H1 (cell line): Measurements from ENCODE around the gene PHACTR1. TPM values are rescaled to one million over a fixed set of nuclear protein-coding genes. Genes with fewer than 3 reads are reported as not detected.

Source experiments
- CTCF ChIA-PET: fragments of 300-600 bp; sonication (Branson Sonifier 250); formaldehyde crosslinking; loops from one replicate; lab custom pipeline; 2021; ENCODE audit not compliant: partially characterized antibody; lab: Charles Lee
- POLR2A ChIA-PET: fragments of 300-600 bp; sonication (Branson Sonifier 250); formaldehyde crosslinking; loops from one replicate; lab custom pipeline; 2021; ENCODE audit warnings: inconsistent platforms; ENCODE audit not compliant: partially characterized antibody; lab: Charles Lee
- DNase-seq, 2 experiments: peaks; one replicate each; pipeline versions ENCODE4 v3.0.0 to v3.0.0-alpha.2; 2010 to 2022; ENCODE audit warnings: low spot score in 2 of 2, low read depth in 1 of 2, mixed read lengths in 1 of 2
- FAIRE-seq: peaks from 2 replicates; lab custom pipeline; 2011; peaks lifted over from hg19 to GRCh38; lab: Jason Lieb, UNC
- H2AFZ ChIP-seq: 2 replicates; pipeline ENCODE4 v1.8.1; 2012; ENCODE audit warnings: low read length, inconsistent platforms
- H2AK5ac ChIP-seq: 2 replicates; pipeline ENCODE4 v1.6.1; 2013; ENCODE audit warnings: low read depth, low read length
- H2BK120ac ChIP-seq: replicated peaks from 2 replicates; pipeline ENCODE3; 2013; ENCODE audit warnings: low read depth, low read length, inconsistent platforms
- H2BK12ac ChIP-seq: 2 replicates; pipeline ENCODE4 v1.6.1; 2013; ENCODE audit warnings: low read depth, low read length
- H2BK15ac ChIP-seq: 2 replicates; pipeline ENCODE4 v1.6.1; 2013; ENCODE audit warnings: low read length
- H2BK20ac ChIP-seq: 2 replicates; pipeline ENCODE4 v1.6.1; 2013; ENCODE audit warnings: low read length
- H2BK5ac ChIP-seq: 2 replicates; pipeline ENCODE4 v1.6.1; 2013; ENCODE audit warnings: low read depth, low read length
- H3K14ac ChIP-seq: 2 replicates; pipeline ENCODE4 v1.6.1; 2013; ENCODE audit warnings: inconsistent platforms; ENCODE audit not compliant: insufficient read length
- H3K18ac ChIP-seq: 2 replicates; pipeline ENCODE4 v1.6.1; 2013; ENCODE audit warnings: low read length; ENCODE audit errors: extremely low read depth
- H3K23ac ChIP-seq: 2 replicates; pipeline ENCODE4 v1.6.1; 2013; ENCODE audit warnings: inconsistent platforms; ENCODE audit not compliant: insufficient read length
- H3K23me2 ChIP-seq: 2 replicates; pipeline ENCODE4 v1.6.1; 2013; ENCODE audit warnings: low read depth, low read length
- H3K27ac ChIP-seq: 2 replicates; pipeline ENCODE4 v1.6.1; 2011; ENCODE audit warnings: low read depth, low read length, inconsistent platforms
- H3K27me3 ChIP-seq, 4 experiments: replicated peaks in 1 of 4; 1 replicate in 1 of 4; 2 replicates in 3 of 4; pipeline versions ENCODE4 v1.6.1 to v1.8.1; 2011 to 2013; ENCODE audit warnings: low read length in 3 of 4, mild to moderate bottlenecking in 3 of 4, inconsistent platforms in 2 of 4, mixed read lengths in 2 of 4, moderate library complexity in 1 of 4; ENCODE audit not compliant: control insufficient read depth in 3 of 4, insufficient read depth in 3 of 4; ENCODE audit errors: extremely low read depth in 1 of 4
- H3K36me3 ChIP-seq, 4 experiments: 2 replicates each; pipeline versions ENCODE4 v1.6.1 to v1.8.1; 2011 to 2013; ENCODE audit warnings: mild to moderate bottlenecking in 4 of 4, low read length in 3 of 4, moderate library complexity in 2 of 4, control low read depth in 1 of 4, inconsistent platforms in 1 of 4; ENCODE audit not compliant: insufficient read depth in 4 of 4, control insufficient read depth in 2 of 4
- H3K4ac ChIP-seq: replicated peaks from 2 replicates; pipeline ENCODE3; 2013; ENCODE audit warnings: low read length, low read depth, mixed read lengths, inconsistent platforms; ENCODE audit not compliant: insufficient read length
- H3K4me1 ChIP-seq, 4 experiments: replicated peaks in 1 of 4; 1 replicate in 1 of 4; 2 replicates in 3 of 4; pipeline versions ENCODE4 v1.6.1 to v1.8.1; 2011 to 2013; ENCODE audit warnings: low read length in 3 of 4, inconsistent platforms in 2 of 4, mixed read lengths in 1 of 4; ENCODE audit not compliant: insufficient read depth in 4 of 4, control insufficient read depth in 3 of 4
- H3K4me2 ChIP-seq, 2 experiments: 2 replicates each; pipeline versions ENCODE4 v1.6.1 to v1.8.1; 2011 to 2013; ENCODE audit warnings: low read depth in 2 of 2, low read length in 2 of 2, control low read depth in 1 of 2, inconsistent platforms in 1 of 2, mild to moderate bottlenecking in 1 of 2; ENCODE audit not compliant: insufficient read depth in 1 of 2
- H3K4me3 ChIP-seq, 4 experiments: fragments of 200-600, 300-600 bp in 1 of 4; sonication (generic), shearing (Covaris generic), sonication (Bioruptor Twin) in 1 of 4; 2 replicates each; pipeline versions ENCODE4 v1.5.1 to v1.8.1; 2011 to 2016; ENCODE audit warnings: low read length in 4 of 4, low read depth in 3 of 4, control low read depth in 2 of 4, inconsistent platforms in 2 of 4, mild to moderate bottlenecking in 2 of 4, mixed read lengths in 1 of 4, moderate library complexity in 1 of 4; ENCODE audit not compliant: insufficient read depth in 2 of 4; ENCODE audit errors: extremely low read depth in 1 of 4
- H3K56ac ChIP-seq: replicated peaks from 2 replicates; pipeline ENCODE3; 2013; ENCODE audit warnings: low read depth, mild to moderate bottlenecking, mixed read lengths, low read length, inconsistent platforms; ENCODE audit not compliant: insufficient read length
- H3K79me1 ChIP-seq: 2 replicates; pipeline ENCODE4 v1.6.1; 2013; ENCODE audit warnings: low read depth, low read length, control low read depth
- H3K79me2 ChIP-seq, 2 experiments: 2 replicates each; pipeline versions ENCODE4 v1.6.1 to v1.8.1; 2012 to 2013; ENCODE audit warnings: low read length in 2 of 2, mild to moderate bottlenecking in 2 of 2, inconsistent platforms in 1 of 2; ENCODE audit not compliant: insufficient read depth in 2 of 2, control insufficient read depth in 1 of 2
- H3K9ac ChIP-seq, 4 experiments: replicated peaks in 1 of 4; 1 replicate in 1 of 4; 2 replicates in 3 of 4; pipeline versions ENCODE4 v1.6.1 to v1.8.1; 2011 to 2013; ENCODE audit warnings: low read depth in 3 of 4, low read length in 3 of 4, control low read depth in 2 of 4, mild to moderate bottlenecking in 2 of 4, moderate library complexity in 2 of 4, inconsistent platforms in 1 of 4; ENCODE audit errors: extremely low read depth in 1 of 4
- H3K9me3 ChIP-seq, 2 experiments: 2 replicates each; pipeline versions ENCODE4 v1.6.1 to v1.8.1; 2012 to 2013; ENCODE audit warnings: mild to moderate bottlenecking in 2 of 2, moderate library complexity in 2 of 2, control low read depth in 1 of 2, inconsistent platforms in 1 of 2, low read depth in 1 of 2, low read length in 1 of 2, mixed read lengths in 1 of 2; ENCODE audit not compliant: insufficient read depth in 2 of 2
- H4K20me1 ChIP-seq, 2 experiments: replicated peaks in 1 of 2; 2 replicates each; pipeline versions ENCODE3 to v1.8.1; 2011 to 2013; ENCODE audit warnings: inconsistent platforms in 2 of 2, low read length in 2 of 2, mild to moderate bottlenecking in 1 of 2; ENCODE audit not compliant: insufficient read depth in 2 of 2, control insufficient read depth in 1 of 2
- H4K5ac ChIP-seq: 2 replicates; pipeline ENCODE4 v1.6.1; 2013; ENCODE audit warnings: low read length, low read depth, mixed read lengths, inconsistent platforms; ENCODE audit not compliant: insufficient read length
- H4K8ac ChIP-seq: 2 replicates; pipeline ENCODE4 v1.8.0; 2013; ENCODE audit warnings: mild to moderate bottlenecking, moderate library complexity, low read length, inconsistent platforms; ENCODE audit not compliant: insufficient read depth; ENCODE audit errors: extremely low read depth
- H4K91ac ChIP-seq: replicated peaks from 2 replicates; pipeline ENCODE3; 2013; ENCODE audit warnings: low read length, mixed read lengths, inconsistent platforms; ENCODE audit not compliant: insufficient read length
- BCL11A ChIP-seq, 2 experiments: IDR thresholded peaks; one replicate each; pipeline ENCODE4 v1.6.1; 2011; ENCODE audit warnings: low read depth in 2 of 2, low read length in 2 of 2, mild to moderate bottlenecking in 2 of 2
- GABPA ChIP-seq: IDR thresholded peaks from 2 replicates; pipeline ENCODE4 v1.6.1; 2011; ENCODE audit warnings: mild to moderate bottlenecking, low read length, moderate library complexity, borderline replicate concordance; ENCODE audit not compliant: insufficient read depth
- HDAC6 ChIP-seq: IDR thresholded peaks from one replicate; pipeline ENCODE4 v1.7.1; 2012; ENCODE audit warnings: low read depth, mild to moderate bottlenecking, inconsistent platforms, low read length, moderate library complexity
- KDM5A ChIP-seq: fragments of 200-600 bp; IDR thresholded peaks from 2 replicates; pipeline ENCODE4 v1.7.1; 2012; ENCODE audit warnings: mild to moderate bottlenecking, low read length, inconsistent platforms, mixed read lengths
- RAD21 ChIP-seq, 2 experiments: IDR thresholded peaks in 1 of 2; conservative IDR thresholded peaks in 1 of 2; 2 replicates each; pipeline ENCODE4 v1.6.1; 2011; ENCODE audit warnings: low read depth in 2 of 2, low read length in 2 of 2, improper control_type of control experiment in 1 of 2, inconsistent platforms in 1 of 2, mild to moderate bottlenecking in 1 of 2, moderate library complexity in 1 of 2
- SP1 ChIP-seq: IDR thresholded peaks from 2 replicates; pipeline ENCODE4 v1.6.1; 2011; ENCODE audit warnings: low read depth, low read length
- TAF1 ChIP-seq: IDR thresholded peaks from 2 replicates; pipeline ENCODE4 v1.6.1; 2011; ENCODE audit warnings: mild to moderate bottlenecking, low read depth, low read length
- WGBS, 2 experiments: shearing (Covaris generic) in 1 of 2; methylation state at CpG; one replicate each; pipeline versions ENCODE4 v1.1.6 to v1.1.7; 2013 to 2015; ENCODE audit warnings: low lambda C conversion rate in 2 of 2, mixed read lengths in 2 of 2, inconsistent platforms in 1 of 2, low coverage in 1 of 2, missing lambda C conversion rate in 1 of 2; ENCODE audit not compliant: insufficient replicate concordance in 2 of 2, insufficient coverage in 1 of 2, insufficient read length in 1 of 2; ENCODE audit errors: extremely low coverage in 1 of 2, missing lambda C conversion rate in 1 of 2; 5-methylcytosine and 5-hydroxymethylcytosine counted together
- polyA plus RNA-seq, 7 experiments: library from polyadenylated mRNA; depleted of rRNA in 3 of 7; stranded (reverse) in 5 of 7; unstranded in 2 of 7; fragments of >200 nt in 5 of 7; fragments of 200-250 nt in 2 of 7; gene quantifications; 1 replicate in 5 of 7; 2 replicates in 1 of 7; 4 replicates in 1 of 7; pipeline versions ENCODE4 v1.2.1 to v1.2.3, GENCODE V29; 2011 to 2013; ENCODE audit warnings: missing spikeins in 2 of 7, mixed read lengths in 2 of 7
- total RNA-seq: library from RNA; stranded (reverse); fragmentation: NEBNext Ultra II Directional; extraction: Animal tissue kit (Norgen Biotek cat#: 25700); gene quantifications from 2 replicates; pipeline ENCODE4 v1.2.1, GENCODE V29; 2021

Gene PHACTR1
- total and polyA plus RNA-seq, 2 of the 8 experiments (the other 6 are each of a cell fraction or from before 2014, with no cell fraction given), result 3.9 to 17.1 TPM

DNA sequence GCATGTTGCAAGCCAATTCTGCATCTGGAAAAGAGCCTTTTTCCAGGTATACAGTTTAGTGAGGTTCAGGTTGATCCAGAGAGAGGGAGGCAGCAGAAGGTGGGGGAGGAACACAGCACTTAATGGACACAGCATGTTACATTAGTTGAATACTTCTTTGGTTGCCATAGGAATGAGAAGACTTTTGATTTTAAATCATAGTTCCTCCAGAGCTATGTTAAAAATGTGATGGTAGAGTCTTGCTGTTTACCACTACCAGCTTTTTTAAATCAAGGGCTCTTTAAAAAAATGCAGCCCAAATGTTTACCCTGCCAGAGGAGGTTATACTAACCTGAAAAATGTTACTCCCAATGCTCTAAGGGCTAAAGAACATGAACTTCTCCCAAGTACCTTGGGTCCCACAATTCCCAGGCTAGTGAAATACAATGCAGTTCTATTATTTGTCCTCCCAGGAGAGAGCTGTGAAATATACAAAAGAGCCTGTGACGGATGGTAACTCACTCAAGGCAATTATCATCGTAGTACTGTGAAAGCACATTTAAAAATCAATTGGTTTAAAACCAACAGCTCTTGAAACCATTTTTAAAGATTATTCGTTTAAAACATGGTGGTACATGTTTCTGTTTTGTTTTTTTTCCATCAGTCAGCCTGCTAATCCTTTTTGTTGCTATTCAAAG is 6.9 kb upstream of the PHACTR1 start:
- peaks cover 0 to 6% (median 2%) of the 10 kb centered on the region in 4 experiments; a peak in 1 of 7 replicates for H3K4me1 ChIP-seq
- no peak overlapping the region for H3K14ac ChIP-seq
- H3K4me2 ChIP-seq, result no peak overlapping the region
- H2BK5ac ChIP-seq, result no peak overlapping the region
- no peak overlapping the region for H4K91ac ChIP-seq
- no peak overlapping the region for H2BK15ac ChIP-seq
- H3K4ac ChIP-seq, result no peak overlapping the region
- H2BK20ac ChIP-seq, result no peak overlapping the region
- H3K4me3 ChIP-seq, result no peak overlapping the region
- no peak overlapping the region for H3K23ac ChIP-seq
- no peaks in the 10 kb centered on the region for H3K36me3 ChIP-seq
- CTCF ChIA-PET, result interaction anchor here (0.7 to 2.1 kb wide), 4 partner anchors 8 to 180 kb away, joined by 3 to 8 read pairs (median 3); no protein-coding TSS in a partner anchor
- no peak overlapping the region for H2BK120ac ChIP-seq
- POLR2A ChIA-PET, result interaction anchor here (1.2 kb wide), 1 partner anchor 11 kb away, joined by 3 read pairs; no protein-coding TSS in a partner anchor
- H4K5ac ChIP-seq, result no peak overlapping the region
- no peak overlapping the region for H4K8ac ChIP-seq
- no peak overlapping the region for H3K9ac ChIP-seq
- DNase-seq, result no peak
- H3K18ac ChIP-seq, result no peak overlapping the region
- H2AFZ ChIP-seq, result no peak overlapping the region
- H3K23me2 ChIP-seq, result no peaks in the 10 kb centered on the region; the same call in 1 of the 2 replicates
- H2BK12ac ChIP-seq, result no peak overlapping the region
- H4K20me1 ChIP-seq, result no peaks in the 10 kb centered on the region
- H3K79me1 ChIP-seq, result no peaks in the 10 kb centered on the region
- H2AK5ac ChIP-seq, result no peak overlapping the region
- no peaks in the 10 kb centered on the region for H3K9me3 ChIP-seq
- no peak for TF ChIP-seq TAF1
- TF ChIP-seq KDM5A, result no peak
- TF ChIP-seq HDAC6, result no peak
- TF ChIP-seq BCL11A (IDR thresholded peaks at IDR 0.05; ENCODE audit: low read depth in 2 of 2, low read length in 2 of 2), result no peak
- TF ChIP-seq GABPA, result no peak
- no peak for TF ChIP-seq SP1
- no peak for TF ChIP-seq RAD21 (IDR thresholded peaks at IDR 0.05 in 1 of 2, conservative IDR thresholded peaks at IDR 0.05 in 1 of 2; ENCODE audit: low read depth in 2 of 2, low read length in 2 of 2)
- WGBS, 2 experiments, result 78% methylated on average over 3 of the region's 3 CpGs; no CpG with 5 or more reads in 1 of the 2 experiments
- no peak overlapping the region for H3K27ac ChIP-seq
- no peak for FAIRE-seq
- no peaks in the 10 kb centered on the region for H3K79me2 ChIP-seq
- H3K56ac ChIP-seq, result no peak overlapping the region
- H3K27me3 ChIP-seq, result no peaks in the 10 kb centered on the region
